ENCODE results near the gene GALNT2.

GRCh38 chr1:230175163-230175747 is 108.2 kb downstream of the GALNT2 start:
- TF ChIP-seq POLR2A (IDR thresholded peaks at IDR 0.05; ENCODE audit: low read depth, low read length) (no peak), POLR2AphosphoS5 (IDR thresholded peaks at IDR 0.05; ENCODE audit: low read depth, low read length) (no peak), SPI1 (IDR thresholded peaks at IDR 0.05; ENCODE audit: low read depth, low read length) (no peak), POU2F2 (IDR thresholded peaks at IDR 0.05; ENCODE audit: low read depth, low read length) (no peak)
